NCI-H82 treated with DMSO at 0.1 percent for 48 hours (cell line): Measurements from ENCODE around the gene ASXL1.
"Not testable (repeated sequence)": the region's sequence is repeated elsewhere in the genome, so short reads cannot be mapped to it uniquely, and the experiment has no call there.

ENCODE experiments used
- DNase-seq: peaks from one replicate; lab custom pipeline; 2025; ENCODE audit not compliant: unreplicated experiment; lab: John Stamatoyannopoulos, UW

The ASXL1 gene

GRCh38 chr20:32359633-32360332 lies 1.7 kb downstream of the ASXL1 start:
- no peak for DNase-seq

GRCh38 chr20:32360333-32360634 lies 2.2 kb downstream of the ASXL1 start:
- DNase-seq: no peak

GRCh38 chr20:32362901-32363364 lies 4.8 kb downstream of the ASXL1 start:
- DNase-seq: no peak

GRCh38 chr20:32363492-32363891 lies 5.4 kb downstream of the ASXL1 start:
- no peak for DNase-seq

GRCh38 chr20:32364554-32365208 lies 6.5 kb downstream of the ASXL1 start:
- no peak for DNase-seq

GRCh38 chr20:32365564-32365963 lies 7.4 kb downstream of the ASXL1 start:
- DNase-seq: no peak

GRCh38 chr20:32366380-32366779 lies 8.2 kb downstream of the ASXL1 start:
- no peak for DNase-seq

- no peak for DNase-seq
Observed at GRCh38 chr20:32368323-32368722, 10.2 kb downstream of the ASXL1 start.

GRCh38 chr20:32368925-32369324 lies 10.8 kb downstream of the ASXL1 start:
- DNase-seq: no peak

- DNase-seq: no peak
Observed at GRCh38 chr20:32370897-32371296, 12.8 kb downstream of the ASXL1 start.

- no peak for DNase-seq
Observed at GRCh38 chr20:32378461-32378860, 20.3 kb downstream of the ASXL1 start.

GRCh38 chr20:32380037-32380436 lies 21.9 kb downstream of the ASXL1 start:
- DNase-seq: not testable (repeated sequence)

GRCh38 chr20:32380745-32381144 lies 22.6 kb downstream of the ASXL1 start:
- DNase-seq: no peak

GRCh38 chr20:32382102-32382950 lies 24.2 kb downstream of the ASXL1 start:
- DNase-seq: no peak

- DNase-seq: not testable (repeated sequence)
Observed at GRCh38 chr20:32383441-32383840, 25.3 kb downstream of the ASXL1 start.

GRCh38 chr20:32385541-32385940 lies 27.4 kb downstream of the ASXL1 start:
- DNase-seq: peak; percentile 58

GRCh38 chr20:32386091-32386490 lies 28.0 kb downstream of the ASXL1 start:
- no peak for DNase-seq

- DNase-seq: no peak
Observed at GRCh38 chr20:32387252-32387651, 29.1 kb downstream of the ASXL1 start.

GRCh38 chr20:32391003-32391402 lies 32.9 kb downstream of the ASXL1 start:
- DNase-seq: no peak

- no peak for DNase-seq
Observed at GRCh38 chr20:32395066-32395465, 36.9 kb downstream of the ASXL1 start.

GRCh38 chr20:32396646-32397160 lies 38.6 kb downstream of the ASXL1 start:
- no peak for DNase-seq
